Thymus (tissue), 14 donors: ENCODE results near the gene ZNF552. TPM values are rescaled to one million over a fixed set of nuclear protein-coding genes. Genes with fewer than 3 reads are reported as not detected.
"Not testable (repeated sequence)": the region's sequence is repeated elsewhere in the genome, so short reads cannot be mapped to it uniquely, and the experiment has no call there.

Source experiments
- DNase-seq, 9 donors: peaks; one replicate each; pipeline ENCODE4 v3.0.0-alpha.2; 2013; ENCODE audit warnings: low spot score in 9 of 9, low read depth in 6 of 9, missing footprints in 1 of 9
- H3K27ac ChIP-seq, 2 donors: one replicate each; pipeline ENCODE4 v1.5.1; 2013; ENCODE audit warnings: control low read depth in 1 of 2, low read depth in 1 of 2, low read length in 1 of 2, mild to moderate bottlenecking in 1 of 2, moderate library complexity in 1 of 2
- H3K27me3 ChIP-seq, 2 donors: one replicate each; pipeline ENCODE4 v1.5.1; 2013; ENCODE audit warnings: low read length in 1 of 2; ENCODE audit not compliant: control insufficient read depth in 2 of 2, insufficient read depth in 1 of 2
- H3K36me3 ChIP-seq, 2 donors: one replicate each; pipeline ENCODE4 v1.5.1; 2013; ENCODE audit warnings: low read length in 1 of 2, mild to moderate bottlenecking in 1 of 2, moderate library complexity in 1 of 2; ENCODE audit not compliant: control insufficient read depth in 2 of 2, insufficient read depth in 2 of 2
- H3K4me1 ChIP-seq, 2 donors: one replicate each; pipeline ENCODE4 v1.5.1; 2013; ENCODE audit warnings: low read length in 2 of 2; ENCODE audit not compliant: control insufficient read depth in 2 of 2, insufficient read depth in 2 of 2
- H3K4me3 ChIP-seq, 2 donors: one replicate each; pipeline ENCODE4 v1.5.1; 2013; ENCODE audit warnings: low read length in 2 of 2, control low read depth in 1 of 2, mild to moderate bottlenecking in 1 of 2
- H3K9me3 ChIP-seq, 2 donors: one replicate each; pipeline ENCODE4 v1.5.1; 2013; ENCODE audit warnings: low read length in 1 of 2, mild to moderate bottlenecking in 1 of 2; ENCODE audit not compliant: control insufficient read depth in 2 of 2, insufficient read depth in 1 of 2
- WGBS: extraction: QIAGEN DNeasy Blood & Tissue Kit; methylation state at CpG from one replicate; pipeline ENCODE4 v1.1.7; 2013; 5-methylcytosine and 5-hydroxymethylcytosine counted together
- long read RNA-seq, 10 donors: transcript quantifications; one replicate each; lab custom pipeline, GENCODE V29; 2026
- polyA plus RNA-seq: library from polyadenylated mRNA; stranded (reverse); fragments of 200-250 nt; gene quantifications from one replicate; pipeline ENCODE4 v1.2.3, GENCODE V29; 2013
- total RNA-seq: library from RNA; stranded (reverse); fragments of 120-200 nt; gene quantifications from one replicate; pipeline ENCODE4 v1.2.4, GENCODE V29; 2013
- donor health status: healthy.

ZNF552 gene
- total RNA-seq, result 7.3 TPM
- polyA plus RNA-seq, result 7.8 TPM
- long read RNA-seq, donor 1, result 0 reads
- long read RNA-seq, donor 2, partial matches to known transcripts, result 5 of 6 reads
- long read RNA-seq, donor 2, other reads (novel, unspliced or antisense), result 0 of 6 reads
- long read RNA-seq, donor 3, partial matches to known transcripts, result 0 of 1 reads
- long read RNA-seq, donor 3, other reads (novel, unspliced or antisense), result 0 of 1 reads
- long read RNA-seq, donor 4, result 0 reads
- long read RNA-seq, donor 5, partial matches to known transcripts, result 0 of 1 reads
- long read RNA-seq, donor 5, other reads (novel, unspliced or antisense), result 0 of 1 reads
- long read RNA-seq, donor 6, partial matches to known transcripts, result 0 of 1 reads
- long read RNA-seq, donor 6, other reads (novel, unspliced or antisense), result 0 of 1 reads
- long read RNA-seq, donor 7, partial matches to known transcripts, result 0 of 2 reads
- long read RNA-seq, donor 7, other reads (novel, unspliced or antisense), result 0 of 2 reads
- long read RNA-seq, donor 8, result 0 reads
- long read RNA-seq, donor 9, partial matches to known transcripts, result 0 of 2 reads
- long read RNA-seq, donor 9, other reads (novel, unspliced or antisense), result 0 of 2 reads
- long read RNA-seq, donor 10, result 0 reads

DNA sequence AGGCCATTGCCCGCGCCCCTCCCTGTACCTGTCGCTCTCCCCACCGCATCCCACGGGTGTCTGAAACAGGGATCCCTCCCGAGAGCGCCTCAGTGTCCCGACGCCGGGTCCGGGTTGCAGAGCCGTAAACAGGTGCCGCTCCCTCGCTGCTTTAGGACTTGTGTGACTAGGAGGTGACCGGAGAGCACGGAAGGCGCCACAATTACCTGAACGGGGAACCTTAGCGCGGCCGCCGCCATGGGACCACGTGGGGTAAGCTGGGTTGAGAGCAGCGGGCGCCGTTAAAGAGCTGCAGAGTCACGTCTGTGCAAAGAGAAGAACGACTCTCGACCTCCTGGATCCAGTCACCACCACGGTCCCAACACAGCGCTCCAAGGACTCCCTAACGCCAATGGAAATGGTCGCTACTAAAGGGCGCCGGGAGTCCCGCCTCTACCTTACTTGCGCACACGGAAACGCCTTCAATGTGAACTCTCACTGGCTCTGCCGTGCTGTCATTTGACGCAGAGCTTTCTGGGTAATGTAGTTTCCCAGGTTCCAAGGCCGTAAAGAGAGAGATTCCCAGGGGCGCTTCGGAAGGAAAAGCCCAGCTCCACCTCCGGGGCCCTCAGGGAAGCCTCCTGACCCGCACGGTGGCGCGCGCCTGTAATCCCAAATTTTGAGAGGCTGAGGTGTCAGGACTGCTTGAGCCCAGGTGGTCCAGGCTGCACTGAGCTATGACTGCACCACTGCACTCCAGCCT is at the start of gene ZNF552:
TSS of gene ZNF552 (minus strand) at position 409 of the 742 bp plus-strand sequence. CDS start at position 239, 170 bp downstream.
- WGBS, result 1% methylated on average over 50 of the region's 50 CpGs
- H3K36me3 ChIP-seq, result peaks cover 3 to 6% of the 10 kb centered on the region in 2 donors
- DNase-seq, result peak; percentile 61 to 92 (median 84)
- H3K4me3 ChIP-seq, result peak within 1 kb of the TSS; percentile 88 to 91
- H3K4me1 ChIP-seq, result peaks cover 14 to 23% of the 10 kb centered on the region in 2 donors
- no peaks in the 10 kb centered on the region for H3K27me3 ChIP-seq
- peak within 1 kb of the TSS; percentile 72 to 84 for H3K27ac ChIP-seq
- H3K9me3 ChIP-seq, result no peaks in the 10 kb centered on the region

GRCh38 chr19:57862351-57862750 is 47.6 kb upstream of the ZNF552 start:
- not testable (repeated sequence) for H3K27ac ChIP-seq, H3K4me3 ChIP-seq, H3K4me1 ChIP-seq, H3K27me3 ChIP-seq, H3K9me3 ChIP-seq, DNase-seq
- 95% methylated on average over 3 of the region's 3 CpGs for WGBS
- H3K36me3 ChIP-seq, result peaks cover 59 to 60% of the 10 kb centered on the region in 2 donors

- not testable (repeated sequence) for H3K9me3 ChIP-seq, H3K4me3 ChIP-seq, DNase-seq, H3K27me3 ChIP-seq, H3K27ac ChIP-seq
- H3K4me1 ChIP-seq, result peaks cover 8 to 14% of the 10 kb centered on the region in 2 donors
- 96% methylated on average over 2 of the region's 2 CpGs for WGBS
- peaks cover 5 to 24% of the 10 kb centered on the region in 2 donors for H3K36me3 ChIP-seq
Measured at GRCh38 chr19:57854117-57854516, 39.4 kb upstream of the ZNF552 start.

DNA sequence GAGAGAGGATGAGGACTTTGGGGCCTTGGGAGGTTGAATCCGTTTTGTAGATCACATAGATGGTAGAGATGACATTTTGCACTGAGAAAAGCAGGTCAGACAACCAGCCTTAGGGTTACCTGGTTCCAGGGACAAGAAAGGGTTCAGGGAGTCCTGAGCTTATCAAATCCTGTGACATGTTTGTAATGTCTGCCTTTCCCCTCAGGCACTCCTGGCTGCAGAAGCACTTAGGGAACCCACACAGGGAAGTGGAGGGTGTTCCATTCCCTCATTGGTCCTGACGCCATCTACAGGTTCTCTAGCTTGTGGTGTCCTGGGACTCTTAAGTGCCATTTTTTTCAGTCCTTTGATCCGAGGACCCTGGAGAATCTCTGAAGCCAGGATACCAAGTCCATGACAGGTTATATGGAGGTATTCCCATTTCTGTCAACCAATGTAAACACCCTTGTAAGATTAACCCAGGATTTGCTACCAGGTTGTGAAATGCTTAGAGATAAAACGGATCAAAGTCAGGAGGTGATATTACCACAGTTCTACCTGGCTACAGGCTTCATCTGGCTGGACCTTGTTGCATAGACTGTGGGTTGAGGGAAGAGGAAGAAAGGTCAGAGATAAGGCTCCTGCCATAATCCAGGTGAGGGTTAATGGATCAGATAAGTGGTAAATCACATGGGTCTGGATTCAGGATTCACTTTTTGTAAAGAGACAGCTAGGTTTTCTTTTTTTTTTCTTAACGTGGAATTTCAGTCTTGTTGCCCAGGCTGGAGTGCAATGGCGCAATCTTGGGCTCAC is 37.3 kb upstream of the ZNF552 start:
- H3K27me3 ChIP-seq, DNase-seq, H3K9me3 ChIP-seq, H3K4me3 ChIP-seq, H3K27ac ChIP-seq: not testable (repeated sequence)
- 97% methylated on average over 5 of the region's 6 CpGs for WGBS
- Histone ChIP-seq H3K4me1 (peaks cover 8 to 14% of the 10 kb centered on the region in 2 donors), H3K36me3 (peaks cover 0 to 12% of the 10 kb centered on the region in 2 donors)

DNA sequence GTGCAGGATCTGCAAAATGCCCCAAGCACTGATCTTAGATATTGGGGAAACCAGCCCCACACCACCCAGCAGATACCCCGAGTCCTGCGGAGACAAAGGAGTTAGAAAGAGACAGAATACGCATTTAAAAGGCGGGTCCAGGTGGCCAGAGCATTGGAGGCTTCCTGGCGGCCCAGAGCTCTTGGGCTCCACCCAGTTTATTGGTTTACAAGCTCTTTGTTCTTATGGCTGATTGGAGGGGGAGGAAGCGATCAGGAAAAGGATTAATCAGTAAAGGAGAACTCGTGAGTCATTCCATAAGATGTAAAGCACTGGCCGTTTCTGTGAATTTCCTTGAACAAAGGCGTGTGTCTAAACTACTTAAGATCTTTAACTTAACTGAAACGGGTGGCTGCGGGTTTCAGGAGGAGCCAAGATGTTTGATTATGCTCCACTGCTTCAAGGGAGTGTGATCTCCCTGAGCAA is 35.9 kb upstream of the ZNF552 start:
- H3K4me3 ChIP-seq, result peak overlapping the region; percentile 67 to 73
- no peaks in the 10 kb centered on the region for H3K9me3 ChIP-seq
- H3K36me3 ChIP-seq, result peaks cover 0 to 5% of the 10 kb centered on the region in 2 donors
- no peak for DNase-seq
- no peak overlapping the region for H3K27ac ChIP-seq
- WGBS, result 39% methylated on average over 11 of the region's 11 CpGs
- peaks cover 8 to 14% of the 10 kb centered on the region in 2 donors for H3K4me1 ChIP-seq
- no peaks in the 10 kb centered on the region for H3K27me3 ChIP-seq

DNA sequence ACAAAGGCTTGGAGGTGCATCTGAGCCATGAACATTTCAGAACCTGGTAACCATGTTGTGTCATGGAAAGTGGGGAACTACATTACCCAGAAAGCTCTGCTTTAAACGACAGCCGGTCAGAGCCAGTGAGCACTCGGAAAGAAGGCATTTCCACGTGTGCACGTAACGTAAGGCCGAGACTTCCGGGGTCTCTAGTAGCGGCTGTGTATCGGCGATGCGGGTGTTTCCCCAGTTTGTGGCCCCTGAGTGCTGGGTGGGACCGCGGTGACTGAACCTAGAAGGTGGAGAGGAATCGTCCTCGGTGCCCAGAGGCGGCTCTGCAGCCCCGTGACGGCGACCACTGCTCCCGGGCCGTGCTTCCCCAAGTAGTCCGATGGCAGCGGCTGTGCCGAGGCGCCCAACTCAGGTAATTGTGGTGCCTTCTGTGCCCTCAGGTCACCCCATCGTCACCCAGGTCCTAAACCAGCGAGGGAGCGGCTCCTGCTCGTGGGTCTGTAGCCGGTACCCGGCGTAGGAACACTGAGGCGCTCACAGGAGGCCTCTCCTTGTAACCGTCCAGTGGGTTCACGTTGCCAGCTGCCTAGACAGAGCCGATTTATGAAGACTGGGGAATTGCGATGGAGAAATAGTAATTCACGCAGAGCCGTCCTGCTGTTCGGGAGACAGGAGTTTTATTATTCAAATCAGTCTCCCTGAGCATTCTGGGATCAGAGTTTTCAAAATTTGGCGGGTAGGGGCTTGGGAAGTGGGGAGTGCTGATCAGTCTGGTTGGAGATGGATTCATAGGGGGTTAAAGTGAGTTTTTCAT is 35.2 kb upstream of the ZNF552 start, which contains the start of gene ZNF587:
TSS of gene ZNF587 (plus strand) at position 194 of the 808 bp plus-strand sequence. CDS start at position 374, 180 bp downstream.
- H3K4me3 ChIP-seq, result peak within 1 kb of the TSS; percentile 67 to 73
- WGBS, result under 1% methylated on average over 42 of the region's 42 CpGs
- H3K27me3 ChIP-seq, H3K36me3 ChIP-seq, H3K9me3 ChIP-seq: not testable (repeated sequence)
- DNase-seq, result peak; percentile 56 to 92 (median 81)
- peaks cover 8 to 14% of the 10 kb centered on the region in 2 donors for H3K4me1 ChIP-seq
- H3K27ac ChIP-seq, result peak within 1 kb of the TSS; percentile 76 to 79

DNA sequence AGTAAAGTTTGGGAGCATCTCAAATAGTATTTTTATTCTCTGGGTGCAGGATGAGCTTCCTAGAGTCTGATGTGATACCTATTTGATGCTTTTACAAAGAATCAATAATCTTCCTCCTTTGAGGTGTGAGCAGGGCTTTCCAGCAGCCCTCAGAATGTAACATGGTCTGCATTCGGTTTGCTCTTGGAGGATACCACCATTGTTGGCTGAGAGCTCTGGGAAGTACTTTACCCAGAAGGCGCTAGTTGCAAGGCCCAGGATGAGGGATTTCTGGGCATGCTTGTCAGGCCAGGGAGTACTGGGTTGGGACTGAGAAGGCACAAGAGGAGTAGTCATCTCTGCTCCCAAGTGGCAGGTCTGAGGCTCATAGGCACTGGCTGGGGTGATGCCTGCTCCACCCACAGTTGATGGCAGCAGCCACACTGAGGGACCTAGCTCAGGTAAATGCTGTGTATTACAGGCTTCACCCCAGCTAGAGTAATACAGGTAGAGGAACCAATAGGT is 34.5 kb upstream of the ZNF552 start:
- not testable (repeated sequence) for DNase-seq, H3K4me3 ChIP-seq, H3K27ac ChIP-seq, H3K27me3 ChIP-seq, H3K9me3 ChIP-seq, H3K36me3 ChIP-seq
- WGBS, result 97% methylated on average over 2 of the region's 2 CpGs
- peaks cover 8 to 14% of the 10 kb centered on the region in 2 donors for H3K4me1 ChIP-seq

DNA sequence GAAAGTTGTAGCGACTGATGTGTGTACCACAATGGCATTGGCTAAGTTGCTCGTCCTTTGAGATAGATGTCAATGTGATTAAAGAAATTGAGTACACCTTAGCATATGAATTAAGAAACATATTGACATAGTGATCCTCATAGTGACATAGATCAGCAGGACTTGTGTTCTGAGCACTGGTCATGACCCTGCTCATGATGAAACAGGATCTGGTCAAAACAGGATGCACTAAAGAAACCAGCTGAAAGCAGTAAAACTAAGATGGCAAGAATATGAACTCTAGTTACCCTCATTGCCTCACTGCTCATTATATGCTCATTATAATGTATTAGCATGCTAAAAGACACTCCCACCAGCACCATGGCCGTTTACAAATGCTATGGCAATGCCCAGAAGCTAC is 32.5 kb upstream of the ZNF552 start:
- DNase-seq, H3K27me3 ChIP-seq, H3K27ac ChIP-seq, H3K4me3 ChIP-seq, H3K9me3 ChIP-seq: not testable (repeated sequence)
- Histone ChIP-seq H3K4me1 (peaks cover 8 to 14% of the 10 kb centered on the region in 2 donors), H3K36me3 (peaks cover under 1 to 12% of the 10 kb centered on the region in 2 donors)
- 84% methylated on average over 3 of the region's 3 CpGs for WGBS
